ENCODE measurements around the gene KIF16B.

The KIF16B gene

DNA sequence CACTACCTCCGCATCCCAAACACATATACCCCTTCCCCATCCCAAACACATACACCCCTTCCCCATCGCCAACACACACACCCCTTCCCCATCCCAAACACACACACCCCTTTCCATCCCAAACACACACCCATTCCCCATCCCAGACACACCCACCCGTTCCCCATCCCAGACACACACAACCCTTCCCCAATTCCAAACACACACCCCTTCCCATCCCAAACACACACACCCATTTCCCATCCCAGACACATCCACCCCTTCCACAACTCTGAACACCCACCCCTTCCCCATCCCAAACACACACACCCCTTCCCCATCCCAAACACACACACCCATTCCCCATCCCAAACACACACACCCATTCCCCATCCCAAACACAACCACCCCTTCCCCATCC is 314.5 kb downstream of the KIF16B start:
- ATAC-seq, result no peak
- no peak for TF ChIP-seq TOX (CRISPR knock-in tag; IDR thresholded peaks at IDR 0.05; ENCODE audit: borderline replicate concordance)
- TF ChIP-seq, protein P1, sequence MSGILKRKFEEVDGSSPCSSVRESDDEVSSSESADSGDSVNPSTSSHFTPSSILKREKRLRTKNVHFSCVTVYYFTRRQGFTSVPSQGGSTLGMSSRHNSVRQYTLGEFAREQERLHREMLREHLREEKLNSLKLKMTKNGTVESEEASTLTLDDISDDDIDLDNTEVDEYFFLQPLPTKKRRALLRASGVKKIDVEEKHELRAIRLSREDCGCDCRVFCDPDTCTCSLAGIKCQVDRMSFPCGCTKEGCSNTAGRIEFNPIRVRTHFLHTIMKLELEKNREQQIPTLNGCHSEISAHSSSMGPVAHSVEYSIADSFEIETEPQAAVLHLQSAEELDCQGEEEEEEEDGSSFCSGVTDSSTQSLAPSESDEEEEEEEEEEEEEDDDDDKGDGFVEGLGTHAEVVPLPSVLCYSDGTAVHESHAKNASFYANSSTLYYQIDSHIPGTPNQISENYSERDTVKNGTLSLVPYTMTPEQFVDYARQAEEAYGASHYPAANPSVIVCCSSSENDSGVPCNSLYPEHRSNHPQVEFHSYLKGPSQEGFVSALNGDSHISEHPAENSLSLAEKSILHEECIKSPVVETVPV (CRISPR knock-in tag; IDR thresholded peaks at IDR 0.05), result no peak
- TF ChIP-seq ZNF70 (CRISPR knock-in tag; IDR thresholded peaks at IDR 0.05), result no peak
- TF ChIP-seq ARNTL (CRISPR knock-in tag; IDR thresholded peaks at IDR 0.05; ENCODE audit: borderline replicate concordance, low read depth), result no peak
- TF ChIP-seq ZNF8 (CRISPR knock-in tag; IDR thresholded peaks at IDR 0.05), result no peak
- no peak for TF ChIP-seq ZFP30 (CRISPR knock-in tag; IDR thresholded peaks at IDR 0.05)

DNA sequence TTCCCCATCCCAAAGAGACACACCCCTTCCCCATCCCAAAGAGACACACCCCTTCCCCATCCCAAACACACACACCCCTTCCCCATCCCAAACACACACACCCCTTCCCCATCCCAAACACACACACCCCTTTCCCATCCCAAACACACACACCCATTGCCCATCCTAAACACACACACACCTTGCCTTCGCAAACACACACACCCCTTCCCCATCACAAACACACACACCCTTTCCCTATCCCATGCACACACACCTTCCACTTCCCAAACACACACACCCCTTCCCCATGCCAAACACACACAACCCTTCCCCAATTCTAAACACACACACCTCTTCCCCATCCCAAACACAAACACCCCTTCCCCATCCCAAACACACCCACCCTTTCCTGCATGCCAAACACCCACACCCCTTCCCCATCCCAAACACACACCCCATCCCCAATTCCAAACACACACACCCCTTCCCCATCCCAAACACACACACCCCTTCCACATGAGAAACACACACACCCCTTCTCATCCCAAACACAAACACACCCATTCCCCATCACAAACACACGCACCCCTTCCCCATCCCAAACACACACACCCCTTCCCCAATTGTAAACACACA is 315.3 kb downstream of the KIF16B start:
- TF ChIP-seq ESRRG (CRISPR knock-in tag; IDR thresholded peaks at IDR 0.05), result no peak
- TF ChIP-seq, protein P1 (CRISPR knock-in tag; IDR thresholded peaks at IDR 0.05), result no peak
- no peak for TF ChIP-seq ARNTL (CRISPR knock-in tag; IDR thresholded peaks at IDR 0.05; ENCODE audit: borderline replicate concordance, low read depth)
- TF ChIP-seq, protein P2, sequence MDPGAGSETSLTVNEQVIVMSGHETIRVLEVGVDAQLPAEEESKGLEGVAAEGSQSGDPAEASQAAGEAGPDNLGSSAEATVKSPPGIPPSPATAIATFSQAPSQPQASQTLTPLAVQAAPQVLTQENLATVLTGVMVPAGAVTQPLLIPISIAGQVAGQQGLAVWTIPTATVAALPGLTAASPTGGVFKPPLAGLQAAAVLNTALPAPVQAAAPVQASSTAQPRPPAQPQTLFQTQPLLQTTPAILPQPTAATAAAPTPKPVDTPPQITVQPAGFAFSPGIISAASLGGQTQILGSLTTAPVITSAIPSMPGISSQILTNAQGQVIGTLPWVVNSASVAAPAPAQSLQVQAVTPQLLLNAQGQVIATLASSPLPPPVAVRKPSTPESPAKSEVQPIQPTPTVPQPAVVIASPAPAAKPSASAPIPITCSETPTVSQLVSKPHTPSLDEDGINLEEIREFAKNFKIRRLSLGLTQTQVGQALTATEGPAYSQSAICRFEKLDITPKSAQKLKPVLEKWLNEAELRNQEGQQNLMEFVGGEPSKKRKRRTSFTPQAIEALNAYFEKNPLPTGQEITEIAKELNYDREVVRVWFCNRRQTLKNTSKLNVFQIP (CRISPR knock-in tag; IDR thresholded peaks at IDR 0.05; ENCODE audit: borderline replicate concordance, low read depth), result no peak
- TF ChIP-seq TOX (CRISPR knock-in tag; IDR thresholded peaks at IDR 0.05; ENCODE audit: borderline replicate concordance), result no peak
- no peak for TF ChIP-seq GLIS3 (CRISPR knock-in tag; IDR thresholded peaks at IDR 0.05)
- TF ChIP-seq ZNF565 (CRISPR knock-in tag; conservative IDR thresholded peaks at IDR 0.05; ENCODE audit: low read depth), result no peak
- TF ChIP-seq ZC3H10 (CRISPR knock-in tag; IDR thresholded peaks at IDR 0.05), result no peak
- no peak for TF ChIP-seq ZFP3 (CRISPR knock-in tag; IDR thresholded peaks at IDR 0.05)
- TF ChIP-seq, protein P3, sequence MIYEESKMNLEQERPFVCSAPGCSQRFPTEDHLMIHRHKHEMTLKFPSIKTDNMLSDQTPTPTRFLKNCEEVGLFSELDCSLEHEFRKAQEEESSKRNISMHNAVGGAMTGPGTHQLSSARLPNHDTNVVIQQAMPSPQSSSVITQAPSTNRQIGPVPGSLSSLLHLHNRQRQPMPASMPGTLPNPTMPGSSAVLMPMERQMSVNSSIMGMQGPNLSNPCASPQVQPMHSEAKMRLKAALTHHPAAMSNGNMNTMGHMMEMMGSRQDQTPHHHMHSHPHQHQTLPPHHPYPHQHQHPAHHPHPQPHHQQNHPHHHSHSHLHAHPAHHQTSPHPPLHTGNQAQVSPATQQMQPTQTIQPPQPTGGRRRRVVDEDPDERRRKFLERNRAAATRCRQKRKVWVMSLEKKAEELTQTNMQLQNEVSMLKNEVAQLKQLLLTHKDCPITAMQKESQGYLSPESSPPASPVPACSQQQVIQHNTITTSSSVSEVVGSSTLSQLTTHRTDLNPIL (CRISPR knock-in tag; IDR thresholded peaks at IDR 0.05; ENCODE audit: low read depth), result no peak
- ATAC-seq, result no peak

DNA sequence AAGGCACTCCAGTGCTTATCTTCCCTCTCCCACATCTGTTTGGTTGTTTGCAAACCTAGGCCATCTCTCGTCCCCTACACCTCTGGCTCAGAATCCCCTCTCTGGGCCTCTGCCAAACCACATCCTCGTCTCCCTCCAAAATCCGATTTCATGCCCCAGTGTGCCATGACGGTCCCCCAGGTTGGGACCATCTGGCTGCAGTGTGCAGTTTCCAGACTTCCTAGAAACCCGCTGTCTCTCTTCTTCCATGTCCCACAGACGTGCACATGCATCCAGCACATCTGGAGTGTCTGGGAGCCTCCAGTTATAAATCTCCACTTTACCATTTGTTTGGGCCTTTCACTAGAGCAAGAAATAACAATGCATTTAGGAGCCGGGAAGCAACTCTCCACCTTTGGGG is 316.2 kb downstream of the KIF16B start:
- no peak for ATAC-seq
- TF ChIP-seq, protein P1 (CRISPR knock-in tag; IDR thresholded peaks at IDR 0.05), result no peak
- TF ChIP-seq ISL1 (CRISPR knock-in tag; IDR thresholded peaks at IDR 0.05) (no peak), ZNF8 (CRISPR knock-in tag; IDR thresholded peaks at IDR 0.05) (no peak), OSR1 (CRISPR knock-in tag; IDR thresholded peaks at IDR 0.05) (no peak), ZFP3 (CRISPR knock-in tag; IDR thresholded peaks at IDR 0.05) (no peak), RARB (CRISPR knock-in tag; IDR thresholded peaks at IDR 0.05) (no peak), SNAI2 (CRISPR knock-in tag; IDR thresholded peaks at IDR 0.05) (no peak), ESRRG (CRISPR knock-in tag; IDR thresholded peaks at IDR 0.05) (no peak), ZFP30 (CRISPR knock-in tag; IDR thresholded peaks at IDR 0.05) (no peak), CSDC2 (CRISPR knock-in tag; IDR thresholded peaks at IDR 0.05) (no peak), ZNF70 (CRISPR knock-in tag; IDR thresholded peaks at IDR 0.05) (no peak), ZC3H10 (CRISPR knock-in tag; IDR thresholded peaks at IDR 0.05) (no peak), TOX (CRISPR knock-in tag; IDR thresholded peaks at IDR 0.05; ENCODE audit: borderline replicate concordance) (no peak)
- TF ChIP-seq, protein P4, sequence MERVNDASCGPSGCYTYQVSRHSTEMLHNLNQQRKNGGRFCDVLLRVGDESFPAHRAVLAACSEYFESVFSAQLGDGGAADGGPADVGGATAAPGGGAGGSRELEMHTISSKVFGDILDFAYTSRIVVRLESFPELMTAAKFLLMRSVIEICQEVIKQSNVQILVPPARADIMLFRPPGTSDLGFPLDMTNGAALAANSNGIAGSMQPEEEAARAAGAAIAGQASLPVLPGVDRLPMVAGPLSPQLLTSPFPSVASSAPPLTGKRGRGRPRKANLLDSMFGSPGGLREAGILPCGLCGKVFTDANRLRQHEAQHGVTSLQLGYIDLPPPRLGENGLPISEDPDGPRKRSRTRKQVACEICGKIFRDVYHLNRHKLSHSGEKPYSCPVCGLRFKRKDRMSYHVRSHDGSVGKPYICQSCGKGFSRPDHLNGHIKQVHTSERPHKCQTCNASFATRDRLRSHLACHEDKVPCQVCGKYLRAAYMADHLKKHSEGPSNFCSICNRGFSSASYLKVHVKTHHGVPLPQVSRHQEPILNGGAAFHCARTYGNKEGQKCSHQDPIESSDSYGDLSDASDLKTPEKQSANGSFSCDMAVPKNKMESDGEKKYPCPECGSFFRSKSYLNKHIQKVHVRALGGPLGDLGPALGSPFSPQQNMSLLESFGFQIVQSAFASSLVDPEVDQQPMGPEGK (CRISPR knock-in tag; IDR thresholded peaks at IDR 0.05; ENCODE audit: borderline replicate concordance), result no peak
- TF ChIP-seq, protein P3 (CRISPR knock-in tag; IDR thresholded peaks at IDR 0.05; ENCODE audit: low read depth), result no peak

All from SK-N-SH treated with all-trans-retinoic acid at 6 μM for 48 hours (cell line).